IPS-11a (cell line): ENCODE data around the gene PIP5K1C.

Experiments used
- H3K4me3 ChIP-seq: one replicate; pipeline ENCODE4 v1.5.1; 2013; ENCODE audit warnings: low read depth, low read length, control low read depth

PIP5K1C gene

GRCh38 chr19:3664879-3665642, 35.2 kb downstream of the PIP5K1C start:
- H3K4me3 ChIP-seq = no peak overlapping the region

- H3K4me3 ChIP-seq = no peak overlapping the region
Observed at GRCh38 chr19:3663838-3664237, 36.4 kb downstream of the PIP5K1C start.

DNA sequence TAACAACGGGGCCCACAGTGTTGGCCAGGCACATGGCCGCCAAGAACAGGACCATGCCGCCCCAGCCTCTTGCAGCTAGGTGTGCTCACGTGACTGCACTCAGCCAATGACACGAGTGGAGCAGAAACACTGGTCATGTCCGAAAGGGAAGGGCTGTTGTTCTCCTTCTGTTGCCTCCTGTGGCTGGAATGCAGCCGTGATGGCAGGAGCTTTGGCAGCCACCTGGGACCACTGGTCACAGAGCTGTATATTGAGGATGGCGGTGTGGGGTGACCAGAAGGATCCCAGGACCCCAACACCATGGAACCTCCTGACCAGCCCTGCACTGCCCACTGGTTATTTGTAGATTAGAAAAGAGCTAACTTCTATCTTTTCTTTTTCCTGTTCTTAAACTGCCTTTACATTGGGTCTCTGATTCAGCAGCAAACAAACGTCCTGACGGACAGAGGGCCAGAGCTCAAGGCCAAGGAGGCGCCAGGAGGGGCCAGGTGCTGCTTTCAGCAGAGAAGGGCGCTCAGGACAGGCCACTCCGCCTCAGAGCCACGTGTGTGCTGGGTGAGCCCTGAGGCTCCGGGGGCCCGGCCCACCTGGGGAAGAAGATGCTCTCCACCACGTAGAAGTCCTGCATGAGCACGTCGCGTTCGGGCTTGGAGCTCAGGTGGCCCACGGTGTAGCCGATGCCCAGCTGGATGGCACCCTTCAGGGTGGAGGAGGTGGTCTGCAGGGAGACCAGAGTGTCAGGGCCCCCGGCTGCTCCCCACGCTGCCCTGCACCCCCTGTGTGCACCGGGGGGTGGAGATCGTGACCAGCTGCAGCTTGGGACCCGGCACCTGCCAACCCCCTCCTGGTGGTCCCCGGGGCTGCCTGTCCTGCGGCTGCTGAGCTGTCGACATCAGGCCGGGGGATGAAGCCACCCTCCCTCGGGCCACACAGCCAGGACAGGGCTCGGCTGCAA, 38.7 kb downstream of the PIP5K1C start:
- no peak overlapping the region for H3K4me3 ChIP-seq

DNA sequence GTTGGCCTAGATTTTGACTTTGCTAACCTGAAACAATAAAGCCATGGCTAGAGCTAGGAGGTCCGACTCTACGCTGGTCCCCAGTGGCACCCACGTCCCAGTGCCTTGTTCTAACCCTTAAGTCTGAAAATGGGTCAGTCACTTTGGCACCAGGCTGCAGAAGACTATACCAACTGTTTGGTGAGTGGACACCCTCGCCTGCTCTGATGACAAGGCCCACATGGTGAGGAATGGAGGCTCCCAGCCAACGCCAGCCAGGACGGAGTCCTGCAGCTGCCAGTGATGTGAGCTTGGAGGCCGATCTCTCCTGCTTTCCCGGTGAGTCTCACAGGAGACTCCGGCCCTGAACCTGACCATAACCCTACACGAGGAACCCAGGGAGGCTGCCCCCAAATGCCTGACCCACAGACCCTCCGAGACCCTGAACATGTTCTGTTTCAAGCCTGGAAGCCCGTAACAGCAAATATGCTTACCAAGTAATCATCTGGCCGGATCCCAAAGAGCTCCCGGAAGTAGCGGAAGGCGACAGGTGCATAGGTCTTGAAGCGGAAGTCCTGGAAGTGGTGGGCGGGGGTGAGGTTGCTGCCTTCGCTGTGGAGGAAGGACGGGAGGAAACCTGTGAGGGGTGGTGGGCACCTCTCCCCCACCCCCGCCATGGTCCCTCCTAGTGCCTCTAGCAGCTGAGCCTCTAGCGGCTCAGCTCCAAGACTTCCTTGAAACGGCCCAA, 39.6 kb downstream of the PIP5K1C start:
- no peak overlapping the region for H3K4me3 ChIP-seq

GRCh38 chr19:3659746-3660112, 40.5 kb downstream of the PIP5K1C start:
- H3K4me3 ChIP-seq = no peak overlapping the region

GRCh38 chr19:3658870-3659745, 41.2 kb downstream of the PIP5K1C start:
- H3K4me3 ChIP-seq = no peak overlapping the region

- H3K4me3 ChIP-seq = no peak overlapping the region
Observed at GRCh38 chr19:3658004-3658869, 42.0 kb downstream of the PIP5K1C start.

DNA sequence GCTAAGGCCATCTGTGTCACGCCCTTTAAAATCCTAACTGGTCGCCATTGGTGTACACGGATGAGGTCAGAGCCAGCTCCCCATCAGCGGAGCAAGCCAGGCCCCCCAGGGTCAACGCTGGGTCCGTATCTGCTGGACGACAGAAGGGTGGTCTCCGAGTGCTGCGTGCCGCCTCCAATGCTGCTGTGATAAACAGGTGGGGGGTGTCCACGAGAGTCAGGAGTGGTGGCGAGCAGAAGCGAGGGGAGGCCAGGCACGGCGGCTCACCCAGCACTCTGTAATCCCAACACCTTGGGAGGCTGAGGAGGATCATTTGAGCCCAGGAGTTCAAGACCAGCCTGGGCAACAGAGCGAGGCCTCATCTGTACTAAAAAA, 42.9 kb downstream of the PIP5K1C start:
- no peak overlapping the region for H3K4me3 ChIP-seq

DNA sequence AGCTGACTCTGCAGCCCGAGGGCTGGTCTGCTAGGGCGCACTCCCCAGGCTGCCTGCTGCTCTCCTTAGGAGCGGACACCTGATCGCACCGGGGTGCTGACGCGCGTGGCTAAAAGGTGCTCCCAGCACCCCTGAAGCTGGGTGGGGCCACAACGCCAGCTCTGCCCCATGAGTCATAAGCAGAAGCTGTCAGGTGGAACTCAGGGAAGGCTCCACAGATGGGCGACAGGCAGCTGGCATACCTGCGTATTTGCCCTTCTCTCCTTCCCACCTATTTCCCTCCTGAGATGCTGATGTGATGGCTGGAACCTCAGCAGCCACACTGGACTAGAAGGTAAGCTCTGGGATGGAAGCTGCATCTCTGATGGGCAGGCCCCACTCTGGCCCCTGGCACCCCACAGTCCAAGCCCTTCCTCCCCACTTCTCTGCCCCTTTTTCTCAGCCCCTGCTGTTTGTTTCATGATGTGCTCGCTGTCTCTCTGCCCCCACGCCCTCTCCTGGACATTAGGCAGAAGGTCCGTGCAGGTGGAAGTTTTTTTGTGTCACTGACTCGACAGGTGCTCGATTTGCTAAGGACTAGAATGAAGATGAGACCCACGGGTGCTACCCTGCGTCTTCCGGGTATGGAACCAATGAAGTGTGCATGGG, 43.4 kb downstream of the PIP5K1C start:
- H3K4me3 ChIP-seq = no peak overlapping the region

GRCh38 chr19:3656073-3656746, 44.1 kb downstream of the PIP5K1C start:
- H3K4me3 ChIP-seq = no peak overlapping the region

- H3K4me3 ChIP-seq = no peak overlapping the region
Observed at GRCh38 chr19:3655402-3656072, 44.7 kb downstream of the PIP5K1C start.

GRCh38 chr19:3653865-3654513, 46.3 kb downstream of the PIP5K1C start:
- no peak overlapping the region for H3K4me3 ChIP-seq

- H3K4me3 ChIP-seq = no peak overlapping the region
Observed at GRCh38 chr19:3653081-3653795, 47.0 kb downstream of the PIP5K1C start.

- H3K4me3 ChIP-seq = no peak overlapping the region
Observed at GRCh38 chr19:3652422-3652821, 47.8 kb downstream of the PIP5K1C start.

DNA sequence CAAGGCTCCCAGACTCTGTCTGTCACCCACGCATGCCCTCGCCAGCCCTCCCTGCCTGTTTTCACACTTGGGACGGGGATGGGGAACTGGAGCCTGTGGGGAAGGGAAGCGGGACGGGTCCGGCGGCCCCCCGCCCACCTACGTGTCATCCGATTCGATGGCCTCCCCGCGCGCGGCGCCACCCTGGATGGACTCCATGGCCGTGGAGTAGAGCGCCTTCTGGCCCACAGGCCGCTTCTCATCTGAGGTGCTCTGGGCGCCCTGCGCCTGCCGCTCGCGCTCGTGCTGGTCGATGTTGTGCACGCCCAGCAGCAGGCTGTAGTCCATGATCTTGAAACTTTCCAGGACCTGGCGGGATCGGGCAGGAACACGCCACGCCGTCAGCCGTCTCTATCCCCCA, 48.6 kb downstream of the PIP5K1C start:
- no peak overlapping the region for H3K4me3 ChIP-seq

GRCh38 chr19:3649888-3650287, 50.4 kb downstream of the PIP5K1C start:
- H3K4me3 ChIP-seq = no peak overlapping the region
